GM10847 (cell line): Measurements from ENCODE around the gene YEATS2.

ENCODE experiments used
- POLR2A ChIP-seq: IDR thresholded peaks from 2 replicates; pipeline ENCODE4 v1.6.1; 2011; ENCODE audit not compliant: insufficient read length; ENCODE audit errors: extremely low read depth

Gene YEATS2

GRCh38 chr3:183815951-183816475 is 118.4 kb downstream of the YEATS2 start:
- no peak for TF ChIP-seq POLR2A

GRCh38 chr3:183816681-183817510 is 119.3 kb downstream of the YEATS2 start:
- TF ChIP-seq POLR2A, result no peak

- no peak for TF ChIP-seq POLR2A
Observed at GRCh38 chr3:183817639-183818038, 120.0 kb downstream of the YEATS2 start.

- no peak for TF ChIP-seq POLR2A
Observed at GRCh38 chr3:183818041-183818620, 120.5 kb downstream of the YEATS2 start.

- TF ChIP-seq POLR2A, result no peak
Observed at GRCh38 chr3:183818706-183819624, 121.4 kb downstream of the YEATS2 start.

- TF ChIP-seq POLR2A, result no peak
Observed at GRCh38 chr3:183819831-183820230, 122.2 kb downstream of the YEATS2 start.

GRCh38 chr3:183822631-183823030 is 125.0 kb downstream of the YEATS2 start:
- TF ChIP-seq POLR2A, result no peak

GRCh38 chr3:183823963-183824362 is 126.4 kb downstream of the YEATS2 start:
- TF ChIP-seq POLR2A, result no peak

- TF ChIP-seq POLR2A, result no peak
Observed at GRCh38 chr3:183824761-183825455, 127.3 kb downstream of the YEATS2 start.

GRCh38 chr3:183825456-183826161 is 128.0 kb downstream of the YEATS2 start, which contains the start of gene MAP6D1:
TSS of gene MAP6D1 (minus strand) at chr3:183825577. CDS start at chr3:183825547, 30 bp downstream.
- TF ChIP-seq POLR2A, result no peak

GRCh38 chr3:183826448-183827250 is 129.1 kb downstream of the YEATS2 start:
- TF ChIP-seq POLR2A, result no peak

- no peak for TF ChIP-seq POLR2A
Observed at GRCh38 chr3:183827809-183828537, 130.4 kb downstream of the YEATS2 start.

- TF ChIP-seq POLR2A, result no peak
Observed at GRCh38 chr3:183828538-183828870, 130.9 kb downstream of the YEATS2 start.

GRCh38 chr3:183829466-183829865 is 131.9 kb downstream of the YEATS2 start:
- TF ChIP-seq POLR2A, result no peak
